Spleen (tissue), 7 donors: Measurements from ENCODE around the gene NUDT14.

ENCODE experiments used
- POLR2A ChIP-seq, 3 donors: fragments of 450-650 bp; IDR thresholded peaks; one replicate each; pipeline ENCODE4 v1.5.1; 2017; ENCODE audit warnings: antibody characterized with exemption in 3 of 3, mild to moderate bottlenecking in 1 of 3
- TF ChIP-seq, protein P1 (sequence below), 11 experiments: fragments of 200-600 bp in 7 of 11; fragments of 450-650 bp in 4 of 11; sonication (generic) in 4 of 11; IDR thresholded peaks in 8 of 11; conservative IDR thresholded peaks in 3 of 11; 1 replicate in 7 of 11; 2 replicates in 4 of 11; pipeline versions ENCODE4 v1.4.0 to v1.8.0; 2016 to 2021; ENCODE audit warnings: antibody characterized with exemption in 11 of 11, inconsistent platforms in 4 of 11, mild to moderate bottlenecking in 1 of 11
- donor health status: DM: no; HTN: no; CAD: no; lungs with moderate emphysema.
- donor health status: DM: no; HTN: no; CAD: no.
- donor health status: DM: no; HTN: no; CAD: no.

DNA sequence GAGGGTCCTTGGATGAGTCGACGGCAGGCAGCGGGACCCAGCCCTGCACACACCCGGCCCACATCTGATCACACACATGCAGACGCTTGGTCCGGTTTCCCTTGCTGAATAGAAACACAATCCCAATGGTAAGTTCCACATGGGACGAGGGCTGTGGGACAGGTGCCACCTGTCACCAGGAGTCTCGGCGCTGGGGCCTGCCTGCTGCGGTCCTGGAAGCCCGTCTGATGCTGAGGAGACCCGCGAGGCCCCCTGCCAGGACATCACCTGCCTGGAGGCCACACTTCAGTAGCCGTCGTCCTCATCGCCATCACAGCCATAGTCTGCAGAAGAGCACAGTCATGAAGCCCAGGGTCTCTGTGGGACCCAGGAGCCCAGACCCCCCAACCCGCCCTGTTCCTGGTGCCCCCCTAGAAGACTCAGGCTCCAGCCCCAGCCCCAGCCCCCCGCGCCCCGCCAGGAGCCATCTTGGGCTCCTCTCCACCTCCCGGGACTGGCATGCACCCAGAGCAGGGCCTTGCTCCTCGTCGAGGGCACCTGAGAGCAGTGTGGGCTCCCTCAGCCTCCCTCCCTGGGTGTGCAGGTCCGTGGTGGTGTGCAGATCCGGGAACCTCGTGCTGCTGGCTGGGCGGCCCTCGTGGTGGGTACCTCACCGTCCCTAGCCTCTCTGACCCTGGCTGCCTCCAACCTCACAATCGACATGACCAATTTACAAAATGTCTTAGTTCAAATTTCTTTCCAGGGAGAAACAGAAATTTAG lies 29.3 kb upstream of the NUDT14 start:
- no peak for TF ChIP-seq POLR2A (IDR thresholded peaks at IDR 0.05)
- TF ChIP-seq, protein P1, sequence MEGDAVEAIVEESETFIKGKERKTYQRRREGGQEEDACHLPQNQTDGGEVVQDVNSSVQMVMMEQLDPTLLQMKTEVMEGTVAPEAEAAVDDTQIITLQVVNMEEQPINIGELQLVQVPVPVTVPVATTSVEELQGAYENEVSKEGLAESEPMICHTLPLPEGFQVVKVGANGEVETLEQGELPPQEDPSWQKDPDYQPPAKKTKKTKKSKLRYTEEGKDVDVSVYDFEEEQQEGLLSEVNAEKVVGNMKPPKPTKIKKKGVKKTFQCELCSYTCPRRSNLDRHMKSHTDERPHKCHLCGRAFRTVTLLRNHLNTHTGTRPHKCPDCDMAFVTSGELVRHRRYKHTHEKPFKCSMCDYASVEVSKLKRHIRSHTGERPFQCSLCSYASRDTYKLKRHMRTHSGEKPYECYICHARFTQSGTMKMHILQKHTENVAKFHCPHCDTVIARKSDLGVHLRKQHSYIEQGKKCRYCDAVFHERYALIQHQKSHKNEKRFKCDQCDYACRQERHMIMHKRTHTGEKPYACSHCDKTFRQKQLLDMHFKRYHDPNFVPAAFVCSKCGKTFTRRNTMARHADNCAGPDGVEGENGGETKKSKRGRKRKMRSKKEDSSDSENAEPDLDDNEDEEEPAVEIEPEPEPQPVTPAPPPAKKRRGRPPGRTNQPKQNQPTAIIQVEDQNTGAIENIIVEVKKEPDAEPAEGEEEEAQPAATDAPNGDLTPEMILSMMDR (IDR thresholded peaks at IDR 0.05 in 8 of 11, conservative IDR thresholded peaks at IDR 0.05 in 3 of 11) = no peak
